HG03280 (cell line): Measurements from ENCODE around the gene BBOX1.
"Not testable (repeated sequence)": the region's sequence is repeated elsewhere in the genome, so short reads cannot be mapped to it uniquely, and the experiment has no call there.

Source experiments
- ATAC-seq: cut with Tn5 transposase; IDR thresholded peaks from one replicate; pipeline ENCODE4 v1.9.1; 2021; ENCODE audit warnings: mild to moderate bottlenecking, moderate library complexity; ENCODE audit not compliant: unreplicated experiment

The BBOX1 gene

DNA sequence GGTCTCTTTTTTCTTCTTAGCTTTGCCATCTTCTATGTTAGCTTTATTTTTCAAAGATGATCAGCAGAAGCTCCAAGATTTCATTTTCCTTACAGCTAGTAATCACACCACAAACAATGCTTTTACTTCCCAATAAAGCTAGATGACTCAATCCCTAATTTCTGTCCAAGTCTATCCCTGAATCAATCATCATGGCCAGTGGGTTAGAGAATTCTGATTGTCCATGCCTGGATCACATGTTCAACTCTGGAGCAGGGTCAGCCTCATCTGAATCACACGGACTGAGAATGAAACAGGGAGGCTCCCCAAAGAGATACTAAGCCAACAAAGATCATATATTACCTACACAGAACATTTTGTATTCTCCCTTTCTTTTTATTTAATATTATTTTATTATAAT is 79.6 kb downstream of the BBOX1 start:
- no peak for ATAC-seq

DNA sequence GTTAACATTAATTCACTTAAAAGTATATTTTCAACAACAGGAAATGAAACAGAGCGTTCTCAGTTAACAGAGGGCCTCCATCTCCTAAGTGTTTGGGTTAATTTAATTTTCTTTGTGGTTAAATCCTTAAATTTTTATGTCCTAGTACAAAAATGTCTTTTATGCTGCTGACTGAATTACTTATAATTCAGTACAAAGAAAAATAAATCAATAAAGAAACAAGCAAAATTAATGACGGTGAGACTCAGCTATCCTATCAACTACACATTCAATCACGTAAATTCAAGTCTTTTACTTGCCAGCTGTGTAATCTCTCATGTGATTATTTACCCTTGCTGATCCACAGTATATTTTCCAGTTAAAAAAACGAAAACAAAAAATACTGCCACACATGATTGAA is 81.4 kb downstream of the BBOX1 start:
- no peak for ATAC-seq

DNA sequence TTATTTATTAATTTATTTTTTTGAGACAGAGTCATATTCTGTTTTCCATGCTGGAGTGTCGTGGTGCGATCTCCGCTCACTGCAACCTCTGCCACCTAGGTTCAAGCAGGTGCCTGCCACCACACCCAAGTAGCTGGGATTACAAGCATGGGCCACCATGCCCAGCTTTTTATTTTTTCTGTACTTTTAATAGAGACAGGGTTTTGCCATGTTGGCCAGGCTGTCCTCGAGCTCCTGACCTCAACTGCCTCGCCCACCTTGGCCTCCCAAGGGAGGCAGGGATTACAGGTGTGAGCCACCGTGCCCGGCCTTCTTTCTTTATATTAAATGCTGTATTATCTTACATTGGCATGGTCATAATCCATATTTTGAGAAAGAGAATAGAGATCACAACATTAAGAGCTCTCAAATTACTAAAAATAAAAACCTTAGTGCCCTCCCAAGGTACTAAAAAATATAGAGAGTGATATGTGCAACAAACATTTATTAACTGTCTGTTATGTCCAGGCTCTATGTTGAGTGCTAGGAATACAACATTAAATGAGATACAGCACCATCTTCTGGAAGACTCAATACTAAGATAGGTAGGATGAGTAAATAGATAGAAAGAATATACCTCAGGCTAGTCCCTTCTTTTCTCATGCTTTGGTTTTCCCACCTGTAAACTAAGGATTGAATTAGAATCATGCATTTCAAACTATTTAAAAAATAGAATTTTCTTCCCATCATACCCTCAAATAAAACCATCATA is 84.1 kb downstream of the BBOX1 start:
- no peak for ATAC-seq

DNA sequence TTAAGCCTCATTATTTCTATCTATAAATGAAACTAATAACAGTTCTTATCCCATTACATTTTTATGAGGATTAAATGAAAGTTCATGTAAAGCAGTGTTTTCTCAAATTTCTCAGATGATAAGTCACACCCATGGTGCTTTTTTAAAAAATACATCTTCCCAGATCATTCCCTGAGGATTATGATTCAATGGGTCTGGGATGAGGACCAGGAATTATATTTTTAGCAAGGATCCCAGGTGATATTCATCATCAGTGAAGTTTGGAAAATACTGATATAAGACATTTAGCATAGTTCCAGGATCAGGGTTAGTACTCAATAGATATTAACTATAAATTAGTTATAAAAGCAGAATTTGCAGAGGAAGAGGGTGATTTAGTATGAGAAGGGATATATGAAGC is 89.1 kb downstream of the BBOX1 start:
- ATAC-seq = no peak

DNA sequence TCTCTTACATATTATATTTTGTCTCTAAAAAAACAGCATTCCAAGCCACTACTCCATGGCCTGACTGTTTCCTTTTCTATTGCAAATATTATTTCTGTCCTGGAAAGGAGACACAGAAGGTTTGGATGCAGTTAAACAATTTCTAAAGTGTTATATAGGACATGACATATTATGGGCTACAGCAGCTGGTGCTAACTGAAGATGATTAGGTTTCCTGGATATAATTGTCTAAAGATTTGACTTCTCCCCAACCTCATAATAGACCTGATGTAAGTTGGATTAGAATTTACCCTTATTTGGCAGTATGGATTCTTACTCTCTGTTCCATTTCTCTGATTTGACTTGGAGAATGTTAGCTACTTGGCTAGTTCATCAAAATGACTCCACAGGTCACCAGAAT is 90.2 kb downstream of the BBOX1 start:
- no peak for ATAC-seq

DNA sequence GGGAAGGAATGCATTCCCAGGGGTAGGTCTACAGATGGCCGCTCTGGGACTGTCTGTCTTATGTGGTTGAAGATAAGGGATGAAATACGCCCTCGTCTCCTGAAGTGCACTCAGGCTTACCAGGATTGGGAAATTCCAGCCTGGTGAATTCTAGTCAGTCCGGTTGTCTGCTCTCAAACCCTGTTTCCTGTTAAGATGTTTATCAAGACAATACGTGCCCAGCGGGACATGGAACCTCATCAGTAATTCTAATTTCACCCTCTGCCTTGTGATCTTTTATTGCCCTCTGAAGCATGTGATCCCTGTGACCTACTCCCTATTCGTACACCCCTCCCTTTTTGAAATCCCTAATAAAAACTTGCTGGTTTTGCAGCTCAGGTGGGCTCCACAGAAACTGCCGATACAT is 95.3 kb downstream of the BBOX1 start:
- not testable (repeated sequence) for ATAC-seq

DNA sequence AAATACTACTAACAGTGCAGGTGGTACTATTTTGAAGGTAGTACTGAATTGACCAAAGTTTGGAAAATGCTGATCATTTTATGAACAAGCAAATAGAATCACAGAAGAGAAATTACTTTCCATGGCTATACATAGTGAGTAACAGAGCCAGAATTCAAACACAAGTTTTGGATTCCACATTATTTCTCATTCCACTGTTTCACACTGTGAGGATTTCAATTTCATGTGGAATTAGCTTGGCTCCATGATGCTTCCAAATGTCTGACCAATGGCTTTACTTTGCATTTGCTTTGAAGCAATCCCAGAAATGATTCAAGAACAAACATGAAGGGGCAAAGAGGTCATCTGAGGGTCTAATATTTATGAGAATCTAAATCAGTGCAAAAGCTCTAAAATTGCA is 98.1 kb downstream of the BBOX1 start:
- no peak for ATAC-seq

DNA sequence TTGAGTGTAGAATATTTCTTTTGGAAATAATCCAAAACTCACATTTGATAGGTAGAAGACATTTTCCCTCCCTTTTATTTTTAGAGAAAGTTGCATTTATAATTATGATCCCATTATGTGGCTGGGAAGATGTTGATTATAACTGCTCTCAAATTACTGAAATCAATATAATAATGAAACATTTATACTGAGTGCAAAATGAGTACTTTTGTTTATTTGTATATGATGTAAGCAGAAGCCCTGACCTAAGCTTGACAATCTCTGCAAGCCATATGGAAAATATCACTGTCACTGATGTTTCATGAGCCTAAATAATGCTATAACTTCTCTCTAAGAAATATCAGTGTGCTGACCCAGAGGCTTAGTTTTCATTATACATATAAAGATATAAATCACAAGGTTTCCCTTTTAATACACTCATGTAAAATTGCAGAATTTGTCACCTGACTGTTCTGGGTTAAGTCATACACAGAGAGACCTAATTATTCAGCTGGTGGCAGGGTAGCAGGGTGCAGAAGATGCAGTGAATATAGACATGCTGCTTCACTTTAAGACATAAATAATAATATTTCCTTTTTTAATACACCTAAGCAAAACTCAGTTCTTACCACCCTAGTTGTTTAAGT is 99.2 kb downstream of the BBOX1 start:
- no peak for ATAC-seq

DNA sequence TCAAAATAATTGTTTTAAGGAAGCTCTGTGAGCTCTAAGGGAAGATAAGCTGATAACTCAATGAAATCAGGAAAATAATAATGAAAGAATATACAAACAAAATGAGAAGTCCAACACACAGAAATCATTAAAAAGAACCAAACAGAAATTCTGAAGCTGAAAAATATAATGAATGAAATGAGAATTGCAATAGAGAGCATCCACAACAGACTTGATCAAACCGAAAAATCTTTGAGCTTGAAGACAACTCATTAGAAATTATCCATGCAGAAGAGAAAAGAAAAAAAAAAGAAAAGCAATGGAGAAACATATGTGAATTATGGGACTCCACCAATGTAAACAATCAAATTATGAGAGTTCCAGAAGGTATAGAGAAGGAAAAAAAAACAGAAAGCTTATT is 101.0 kb downstream of the BBOX1 start:
- no peak for ATAC-seq

DNA sequence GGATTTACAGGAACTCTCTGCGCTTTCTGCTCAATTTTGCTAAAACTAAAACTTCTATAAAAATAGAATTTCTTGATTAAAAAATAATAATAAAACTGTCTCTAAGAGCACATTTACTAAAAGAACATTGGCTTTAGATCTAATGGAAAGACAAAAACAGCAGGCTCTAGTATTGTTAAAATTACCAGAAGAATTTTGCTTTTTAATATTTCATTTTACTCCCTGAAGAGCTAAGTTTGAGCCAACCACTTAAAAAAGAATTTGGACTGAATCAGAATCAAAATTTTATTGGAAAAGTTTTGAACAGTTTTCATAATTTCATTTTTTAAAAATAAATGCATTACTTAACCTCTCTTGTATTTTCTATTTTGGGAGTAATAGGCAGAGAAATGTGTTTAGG is 107.3 kb downstream of the BBOX1 start:
- no peak for ATAC-seq

DNA sequence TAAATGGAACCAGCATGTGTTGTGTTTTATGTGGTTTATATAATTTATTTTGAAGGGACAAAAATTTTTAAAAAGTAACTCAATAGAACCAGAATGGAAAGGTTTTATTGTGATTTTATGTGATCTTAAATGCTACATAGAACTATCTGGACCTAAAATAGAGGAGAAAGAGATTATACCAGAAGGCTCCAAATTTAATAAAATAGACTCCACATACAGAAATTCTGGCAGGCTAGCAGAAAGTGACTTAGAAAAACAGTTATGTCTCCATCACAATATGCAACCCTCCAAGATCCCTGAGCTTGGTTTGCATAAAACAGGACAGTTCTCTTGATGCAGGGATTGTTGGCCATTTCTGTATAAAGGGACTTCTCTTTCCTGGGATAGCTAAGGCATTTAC is 107.9 kb downstream of the BBOX1 start:
- no peak for ATAC-seq

DNA sequence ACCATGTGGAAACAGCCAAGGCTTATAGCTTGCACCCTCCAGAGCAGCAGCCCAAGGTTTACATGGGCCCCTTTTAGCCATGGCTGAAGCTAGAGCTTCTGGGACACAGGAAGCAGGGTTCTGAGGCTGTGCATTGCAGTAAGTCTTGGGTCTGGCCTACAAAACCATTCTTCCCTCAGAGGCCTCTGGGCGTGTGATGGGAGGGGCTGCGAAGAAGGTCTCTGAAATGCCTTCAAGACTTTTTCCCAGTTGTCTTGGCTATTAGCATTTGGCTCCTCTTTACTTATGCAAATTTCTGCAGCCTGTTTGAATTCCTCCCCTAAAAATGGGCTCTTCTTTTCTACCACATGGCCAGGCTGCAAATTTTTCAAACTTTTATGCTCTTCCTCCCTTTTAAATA is 109.5 kb downstream of the BBOX1 start:
- ATAC-seq = no peak

DNA sequence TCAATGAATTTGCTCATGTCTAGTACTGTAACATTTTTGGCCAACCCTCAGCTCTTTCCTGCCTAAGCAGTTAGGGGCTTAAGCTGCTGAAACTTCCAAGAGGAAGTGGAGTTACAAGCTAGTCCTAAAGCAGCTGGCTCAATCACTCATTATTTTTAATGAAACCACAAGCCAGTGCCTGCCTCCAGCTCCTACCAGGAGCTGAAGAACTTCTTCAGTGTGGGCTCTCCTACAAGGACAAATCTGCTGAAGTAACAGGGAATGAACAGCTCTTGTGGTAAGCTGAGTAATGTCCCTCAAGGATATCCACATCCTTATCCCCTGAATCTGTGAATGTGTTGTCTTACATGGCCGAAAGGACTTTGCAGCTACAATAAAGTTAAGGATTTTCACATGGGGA is 112.5 kb downstream of the BBOX1 start:
- ATAC-seq = no peak

DNA sequence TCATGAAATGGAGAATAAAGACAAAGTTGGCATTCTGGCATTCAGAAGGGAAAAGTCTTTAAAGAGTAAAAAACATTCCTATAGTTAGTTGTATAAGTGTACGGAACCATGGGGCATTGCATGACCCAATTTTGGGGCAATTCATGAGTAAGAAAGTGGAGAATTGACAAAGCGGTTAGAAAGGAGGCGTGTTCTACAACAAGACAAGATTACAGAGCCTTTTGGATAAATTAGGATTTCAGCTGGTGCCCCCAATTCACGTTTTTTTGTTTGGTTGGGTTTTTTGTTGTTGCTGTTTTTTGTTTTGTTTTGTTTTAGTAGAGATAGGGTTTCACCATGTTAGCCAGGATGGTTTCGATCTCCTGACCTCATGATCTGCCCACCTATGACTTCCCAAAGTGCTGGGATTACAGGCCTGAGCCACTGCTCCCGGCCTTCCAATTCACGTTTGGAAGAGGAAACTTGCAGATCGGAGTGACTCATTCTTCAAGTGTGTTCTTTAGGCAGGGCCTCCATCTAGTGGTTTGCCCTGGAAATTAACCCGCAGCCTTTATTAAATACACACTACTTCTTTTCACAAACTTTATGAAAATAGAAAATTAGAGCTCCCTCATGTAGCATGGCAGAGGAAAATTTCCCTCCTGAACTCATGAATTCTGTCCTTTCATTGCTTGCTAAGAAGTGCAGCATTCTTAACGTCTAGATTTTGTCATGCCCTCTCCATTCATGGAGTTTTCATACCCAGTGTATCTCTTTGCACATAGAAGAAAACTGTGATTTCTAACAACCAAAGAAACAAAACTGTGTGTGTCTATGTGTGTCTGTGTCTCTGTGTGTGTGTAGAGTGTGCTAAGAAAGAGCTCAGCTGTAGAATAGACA is 118.1 kb downstream of the BBOX1 start:
- no peak for ATAC-seq

DNA sequence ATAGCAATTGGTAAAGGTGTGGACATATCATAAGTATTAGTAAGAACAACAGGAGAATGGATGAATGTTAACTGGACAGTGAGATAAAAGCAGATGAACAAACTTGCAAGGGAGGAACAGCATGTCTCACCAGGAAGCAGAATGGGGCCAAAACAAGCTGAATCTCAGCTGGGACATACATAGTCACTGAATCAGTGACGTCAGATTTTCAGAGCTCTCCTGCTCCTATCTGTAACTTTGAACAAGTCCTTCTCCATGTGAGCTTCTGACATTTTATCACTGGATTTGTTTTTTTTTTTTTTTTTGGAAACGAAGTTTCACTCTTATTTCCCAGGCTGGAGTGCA is 118.7 kb downstream of the BBOX1 start:
- no peak for ATAC-seq

DNA sequence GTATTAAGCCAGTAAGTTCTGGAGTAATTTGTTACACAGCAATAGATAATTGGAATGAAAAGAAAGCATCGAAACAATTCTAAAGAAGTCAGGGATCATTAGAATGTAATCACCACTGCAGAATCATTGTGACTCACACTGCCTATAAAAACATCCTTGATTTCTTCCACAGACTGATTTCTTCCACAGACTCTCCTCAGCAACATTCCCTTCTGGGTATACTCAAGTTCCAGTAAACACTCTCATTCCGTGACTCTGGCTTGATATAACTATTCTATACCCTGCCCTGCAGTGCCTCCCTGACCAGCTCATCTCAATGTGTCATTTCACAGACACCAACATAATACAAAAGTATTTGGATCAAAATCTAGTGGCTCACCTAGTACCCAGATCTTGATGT is 120.5 kb downstream of the BBOX1 start:
- ATAC-seq = no peak

DNA sequence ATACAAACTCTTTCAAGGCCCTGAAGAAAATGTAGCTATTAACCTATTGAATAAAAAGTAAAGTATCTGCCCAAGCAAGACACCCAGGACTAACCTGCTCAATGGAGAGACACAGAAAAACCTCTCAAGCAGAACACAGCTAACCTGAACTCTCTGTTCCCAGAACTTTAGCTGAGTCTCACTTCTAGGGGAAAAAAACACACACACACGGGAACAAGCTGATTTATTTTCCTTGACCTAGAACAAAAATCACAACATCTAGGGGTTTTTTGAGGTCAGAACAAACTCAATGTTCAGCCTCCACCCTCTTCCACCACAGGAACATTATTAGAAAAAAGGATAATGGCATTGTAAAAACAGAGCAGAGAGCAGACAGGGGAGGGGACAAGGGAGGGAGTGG is 121.6 kb downstream of the BBOX1 start:
- ATAC-seq = no peak

DNA sequence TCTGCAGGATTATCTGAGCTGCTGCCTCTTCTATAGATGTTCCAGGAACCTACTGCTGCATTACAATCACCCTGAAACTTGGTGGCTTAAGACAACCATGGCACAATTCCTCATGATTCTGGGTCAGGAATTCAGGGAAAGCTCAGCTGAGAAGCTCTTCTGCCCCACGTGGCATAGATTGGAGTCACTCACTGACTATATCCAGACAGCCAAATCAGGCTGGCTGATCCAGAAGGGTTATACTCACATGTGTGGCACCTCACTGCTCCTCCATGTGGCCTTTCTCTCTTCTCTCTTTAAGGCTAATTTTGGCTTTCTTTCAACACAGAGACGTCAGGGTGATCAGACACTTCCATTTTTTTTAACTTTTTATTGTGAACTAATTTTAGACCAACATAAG is 125.5 kb downstream of the BBOX1 start:
- ATAC-seq = no peak

DNA sequence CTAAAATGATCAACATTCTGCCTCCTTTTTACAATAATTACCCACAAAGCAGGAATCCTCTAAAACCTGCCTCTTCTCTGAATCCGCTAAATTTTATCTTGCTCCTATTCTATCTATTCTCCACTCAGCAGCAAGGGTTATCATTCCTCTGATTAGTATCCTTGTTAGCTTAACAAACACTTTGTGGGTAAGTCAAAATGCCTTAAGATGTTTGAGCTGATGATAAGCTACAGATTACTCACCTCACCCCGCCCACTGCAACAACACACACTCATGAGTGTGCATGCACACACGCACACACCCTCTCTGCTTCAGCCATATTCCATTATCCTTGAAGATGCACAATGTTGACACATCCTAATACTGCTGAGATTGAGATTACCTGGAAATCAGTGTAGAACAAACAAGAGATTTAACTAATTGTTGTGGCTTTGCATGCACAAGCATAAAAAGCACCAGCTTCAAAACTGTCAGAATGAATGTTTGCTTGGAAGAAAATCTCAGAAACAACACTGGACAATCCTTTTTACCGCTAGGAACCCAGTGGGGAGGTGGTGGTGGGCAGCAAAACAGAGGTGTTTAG is 130.9 kb downstream of the BBOX1 start:
- ATAC-seq = no peak

DNA sequence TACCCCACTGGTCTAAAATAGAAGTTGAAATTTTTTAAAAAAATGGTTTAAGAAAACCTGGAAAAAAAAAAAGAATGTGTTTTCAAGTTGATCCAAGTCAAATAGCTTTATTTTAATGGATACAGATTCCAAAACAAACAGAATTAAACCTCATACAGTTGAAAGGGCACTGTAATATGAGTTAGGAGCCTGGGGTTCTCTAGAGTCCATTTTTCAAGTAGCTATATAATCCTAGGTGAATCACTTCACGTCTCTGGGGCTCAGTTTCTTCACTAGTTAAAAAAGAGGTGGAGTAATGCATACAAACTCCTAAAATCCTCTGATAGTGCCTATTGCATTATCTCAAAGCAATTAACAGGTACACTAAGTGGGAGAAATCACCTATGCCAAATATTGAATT is 132.9 kb downstream of the BBOX1 start:
- ATAC-seq = no peak

DNA sequence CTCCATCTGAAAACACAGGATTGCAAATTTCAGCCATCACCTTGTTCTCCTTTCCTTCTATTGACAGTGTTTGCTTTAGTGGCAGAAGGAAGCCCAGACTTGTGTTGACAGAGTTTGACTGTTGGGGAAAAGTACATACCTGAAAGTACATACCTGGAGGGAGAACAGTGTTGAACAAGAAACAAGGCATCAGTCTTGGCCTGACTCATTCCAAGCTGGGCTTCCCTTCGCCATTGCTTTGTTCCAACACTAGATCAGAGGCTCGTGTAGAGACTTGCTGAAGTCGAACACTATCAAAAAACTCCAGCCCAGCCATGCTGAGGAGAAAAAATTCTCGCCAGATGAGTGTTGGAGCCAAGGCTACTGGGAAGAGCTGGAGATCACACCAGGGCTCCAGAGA is 133.4 kb downstream of the BBOX1 start:
- no peak for ATAC-seq
